Neural cell (in vitro differentiated cells): ENCODE results near the gene RAD51B.

Experiments
- EP300 ChIP-seq: fragments of 450-650 bp; conservative IDR thresholded peaks from 2 replicates; pipeline ENCODE4 v1.6.1; 2014; ENCODE audit warnings: antibody characterized with exemption, mild to moderate bottlenecking, moderate library complexity; ENCODE audit not compliant: poor library complexity, severe bottlenecking
- EZH2 ChIP-seq: fragments of 200-600, 300-800 bp; shearing (Covaris generic), sonication (generic); IDR thresholded peaks from 2 replicates; pipeline ENCODE4 v1.6.1; 2014; ENCODE audit warnings: antibody characterized with exemption, low read length, borderline replicate concordance, mild to moderate bottlenecking; ENCODE audit not compliant: insufficient read depth, poor library complexity, severe bottlenecking
- MXI1 ChIP-seq: fragments of 450-650 bp; conservative IDR thresholded peaks from 2 replicates; pipeline ENCODE4 v1.6.1; 2014; ENCODE audit warnings: antibody characterized with exemption, mild to moderate bottlenecking; ENCODE audit not compliant: poor library complexity, severe bottlenecking
- POLR2AphosphoS5 ChIP-seq: IDR thresholded peaks from 2 replicates; pipeline ENCODE4 v1.6.1; 2012
- TAF1 ChIP-seq: IDR thresholded peaks from 2 replicates; pipeline ENCODE4 v1.6.1; 2012; ENCODE audit warnings: low read depth
- TF ChIP-seq, protein P1 (sequence below): fragments of 450-650 bp; IDR thresholded peaks from 2 replicates; pipeline ENCODE4 v1.5.1; 2014; ENCODE audit warnings: antibody characterized with exemption, mild to moderate bottlenecking, moderate library complexity; ENCODE audit not compliant: poor library complexity, severe bottlenecking

DNA sequence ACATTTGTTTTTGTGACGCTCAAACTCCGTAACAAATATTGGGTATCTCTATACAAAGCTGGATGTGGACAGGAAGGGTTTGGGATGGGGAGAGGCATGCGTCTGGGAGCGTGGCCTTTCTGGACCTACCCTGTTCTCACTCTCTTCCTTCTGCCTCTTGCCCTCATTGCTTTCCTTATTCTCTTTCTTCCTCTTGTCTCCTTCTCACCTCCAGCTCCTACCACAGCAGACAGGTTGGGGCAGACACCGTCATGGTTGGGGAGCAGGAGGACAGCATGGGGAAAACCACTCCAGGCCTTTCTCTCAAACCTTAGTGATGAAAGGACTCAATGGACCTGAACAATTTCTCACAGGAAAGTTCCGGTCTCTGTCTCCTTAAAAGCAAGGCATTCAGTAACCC is 465.3 kb downstream of the RAD51B start:
- no peak for TF ChIP-seq EP300
- TF ChIP-seq, protein P1, sequence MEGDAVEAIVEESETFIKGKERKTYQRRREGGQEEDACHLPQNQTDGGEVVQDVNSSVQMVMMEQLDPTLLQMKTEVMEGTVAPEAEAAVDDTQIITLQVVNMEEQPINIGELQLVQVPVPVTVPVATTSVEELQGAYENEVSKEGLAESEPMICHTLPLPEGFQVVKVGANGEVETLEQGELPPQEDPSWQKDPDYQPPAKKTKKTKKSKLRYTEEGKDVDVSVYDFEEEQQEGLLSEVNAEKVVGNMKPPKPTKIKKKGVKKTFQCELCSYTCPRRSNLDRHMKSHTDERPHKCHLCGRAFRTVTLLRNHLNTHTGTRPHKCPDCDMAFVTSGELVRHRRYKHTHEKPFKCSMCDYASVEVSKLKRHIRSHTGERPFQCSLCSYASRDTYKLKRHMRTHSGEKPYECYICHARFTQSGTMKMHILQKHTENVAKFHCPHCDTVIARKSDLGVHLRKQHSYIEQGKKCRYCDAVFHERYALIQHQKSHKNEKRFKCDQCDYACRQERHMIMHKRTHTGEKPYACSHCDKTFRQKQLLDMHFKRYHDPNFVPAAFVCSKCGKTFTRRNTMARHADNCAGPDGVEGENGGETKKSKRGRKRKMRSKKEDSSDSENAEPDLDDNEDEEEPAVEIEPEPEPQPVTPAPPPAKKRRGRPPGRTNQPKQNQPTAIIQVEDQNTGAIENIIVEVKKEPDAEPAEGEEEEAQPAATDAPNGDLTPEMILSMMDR: no peak
- TF ChIP-seq TAF1: no peak
- no peak for TF ChIP-seq MXI1
- no peak for TF ChIP-seq EZH2
- no peak for TF ChIP-seq POLR2AphosphoS5
